RWPE2 (cell line): Measurements from ENCODE around the gene TMEM145.

ENCODE experiments used
- ATAC-seq: fragments of 200-7000 bp; cut with Tn5 transposase; 3 replicates; pipeline ENCODE4 v1.9.1; 2021; ENCODE audit warnings: low read depth
- DNase-seq: peaks from one replicate; pipeline ENCODE4 v3.0.0-alpha.2; 2020; ENCODE audit warnings: low spot score
- H3K27ac ChIP-seq: fragments of 450-650 bp; 2 replicates; pipeline ENCODE4 v1.5.1; 2017; ENCODE audit warnings: mild to moderate bottlenecking; ENCODE audit not compliant: poor library complexity, severe bottlenecking
- H3K27me3 ChIP-seq: fragments of 250-450 bp; sonication (Bioruptor Pico); 2 replicates; pipeline ENCODE4 v1.5.1; 2021; ENCODE audit warnings: mild to moderate bottlenecking, moderate library complexity; ENCODE audit not compliant: insufficient read depth, poor library complexity, severe bottlenecking
- H3K36me3 ChIP-seq: fragments of 250-450 bp; sonication (Bioruptor Pico); 2 replicates; pipeline ENCODE4 v1.5.1; 2020; ENCODE audit warnings: low read depth, mild to moderate bottlenecking, moderate library complexity
- H3K4me1 ChIP-seq: fragments of 250-450 bp; sonication (Bioruptor Pico); 2 replicates; pipeline ENCODE4 v1.5.1; 2021; ENCODE audit warnings: mild to moderate bottlenecking, moderate library complexity; ENCODE audit not compliant: insufficient read depth, poor library complexity, severe bottlenecking
- H3K4me3 ChIP-seq: fragments of 250-450 bp; sonication (Bioruptor Pico); 2 replicates; pipeline ENCODE4 v1.5.1; 2021; ENCODE audit warnings: mild to moderate bottlenecking, moderate library complexity; ENCODE audit not compliant: severe bottlenecking
- H3K9me3 ChIP-seq: fragments of 250-450 bp; sonication (Bioruptor Pico); 2 replicates; pipeline ENCODE4 v1.5.1; 2021; ENCODE audit warnings: mild to moderate bottlenecking, moderate library complexity; ENCODE audit not compliant: severe bottlenecking
- TF ChIP-seq, protein P1 (sequence below): fragments of 450-650 bp; IDR thresholded peaks from one replicate; pipeline ENCODE4 v1.5.1; 2017; ENCODE audit warnings: mild to moderate bottlenecking, moderate library complexity; ENCODE audit not compliant: poor library complexity, severe bottlenecking

Gene TMEM145

DNA sequence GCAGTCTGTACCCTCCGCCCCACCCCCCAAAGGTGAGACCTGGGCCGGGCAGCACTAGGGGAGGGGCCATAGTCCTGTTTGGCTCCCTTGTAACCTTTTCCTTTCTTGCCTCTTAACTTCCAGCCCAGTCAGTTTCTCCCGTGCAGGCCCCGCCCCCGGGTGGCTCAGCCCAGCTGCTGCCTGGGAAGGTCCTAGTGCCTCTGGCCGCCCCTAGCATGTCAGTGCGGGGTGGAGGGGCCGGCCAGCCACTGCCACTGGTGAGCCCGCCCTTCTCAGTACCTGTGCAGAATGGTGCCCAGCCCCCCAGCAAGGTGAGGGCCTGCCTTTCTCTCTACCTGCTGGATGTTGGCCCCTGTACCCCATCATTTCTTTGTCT is 21.7 kb upstream of the TMEM145 start:
- Histone ChIP-seq H3K27ac (no peak overlapping the region), H3K4me1 (no peaks in the 10 kb centered on the region), H3K9me3 (no peaks in the 10 kb centered on the region), H3K27me3 (no peaks in the 10 kb centered on the region), H3K36me3 (peaks cover 78% of the 10 kb centered on the region), H3K4me3 (no peak overlapping the region)
- TF ChIP-seq, protein P1, sequence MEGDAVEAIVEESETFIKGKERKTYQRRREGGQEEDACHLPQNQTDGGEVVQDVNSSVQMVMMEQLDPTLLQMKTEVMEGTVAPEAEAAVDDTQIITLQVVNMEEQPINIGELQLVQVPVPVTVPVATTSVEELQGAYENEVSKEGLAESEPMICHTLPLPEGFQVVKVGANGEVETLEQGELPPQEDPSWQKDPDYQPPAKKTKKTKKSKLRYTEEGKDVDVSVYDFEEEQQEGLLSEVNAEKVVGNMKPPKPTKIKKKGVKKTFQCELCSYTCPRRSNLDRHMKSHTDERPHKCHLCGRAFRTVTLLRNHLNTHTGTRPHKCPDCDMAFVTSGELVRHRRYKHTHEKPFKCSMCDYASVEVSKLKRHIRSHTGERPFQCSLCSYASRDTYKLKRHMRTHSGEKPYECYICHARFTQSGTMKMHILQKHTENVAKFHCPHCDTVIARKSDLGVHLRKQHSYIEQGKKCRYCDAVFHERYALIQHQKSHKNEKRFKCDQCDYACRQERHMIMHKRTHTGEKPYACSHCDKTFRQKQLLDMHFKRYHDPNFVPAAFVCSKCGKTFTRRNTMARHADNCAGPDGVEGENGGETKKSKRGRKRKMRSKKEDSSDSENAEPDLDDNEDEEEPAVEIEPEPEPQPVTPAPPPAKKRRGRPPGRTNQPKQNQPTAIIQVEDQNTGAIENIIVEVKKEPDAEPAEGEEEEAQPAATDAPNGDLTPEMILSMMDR, result no peak
- no peak for DNase-seq
- ATAC-seq, result 0 out of 3 replicates have a peak, but pooled peaks have one; percentile 7

GRCh38 chr19:42292042-42292960 is 20.8 kb upstream of the TMEM145 start:
- Histone ChIP-seq H3K27ac (no peak overlapping the region), H3K4me1 (no peaks in the 10 kb centered on the region), H3K4me3 (no peak overlapping the region), H3K9me3 (no peaks in the 10 kb centered on the region), H3K36me3 (peaks cover 77% of the 10 kb centered on the region), H3K27me3 (no peaks in the 10 kb centered on the region)
- TF ChIP-seq, protein P1, result no peak
- DNase-seq (no peak), ATAC-seq (no peak)

DNA sequence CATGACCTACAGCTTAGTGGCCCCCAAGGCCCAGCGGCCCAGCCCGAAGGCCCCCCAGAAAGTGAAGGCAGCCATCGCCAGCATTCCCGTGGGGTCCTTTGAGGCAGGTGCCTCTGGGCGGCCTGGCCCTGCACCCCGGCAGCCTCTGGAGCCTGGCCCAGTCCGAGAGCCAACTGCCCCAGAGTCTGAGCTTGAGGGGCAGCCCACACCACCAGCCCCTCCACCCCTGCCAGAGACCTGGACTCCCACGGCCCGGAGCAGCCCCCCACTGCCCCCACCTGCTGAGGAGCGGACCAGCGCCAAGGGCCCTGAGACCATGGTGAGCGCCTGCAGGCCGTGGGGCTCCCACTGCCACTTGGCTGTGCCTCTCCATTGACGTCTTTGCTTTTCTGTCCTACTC is 20.1 kb upstream of the TMEM145 start:
- TF ChIP-seq, protein P1, result no peak
- ATAC-seq, result no peak
- Histone ChIP-seq H3K27me3 (no peaks in the 10 kb centered on the region), H3K36me3 (peaks cover 71% of the 10 kb centered on the region), H3K4me1 (no peaks in the 10 kb centered on the region), H3K4me3 (no peak overlapping the region), H3K9me3 (no peaks in the 10 kb centered on the region), H3K27ac (no peak overlapping the region)
- no peak for DNase-seq

DNA sequence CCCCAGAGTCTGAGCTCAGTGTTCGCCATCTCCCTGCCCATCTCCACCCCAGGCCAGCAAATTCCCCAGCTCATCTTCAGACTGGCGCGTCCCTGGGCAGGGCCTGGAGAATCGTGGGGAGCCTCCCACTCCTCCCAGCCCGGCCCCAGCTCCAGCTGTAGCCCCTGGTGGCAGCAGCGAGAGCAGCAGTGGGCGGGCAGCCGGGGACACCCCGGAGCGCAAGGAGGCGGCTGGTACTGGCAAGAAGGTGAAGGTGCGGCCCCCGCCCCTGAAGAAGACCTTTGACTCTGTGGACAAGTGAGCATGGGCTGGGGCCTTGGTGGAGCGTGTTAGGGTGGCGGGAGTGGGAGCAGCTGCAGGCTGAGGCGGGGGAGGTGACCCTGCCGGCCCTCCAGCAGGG is 19.6 kb upstream of the TMEM145 start:
- no peak overlapping the region for H3K4me3 ChIP-seq
- peaks cover 66% of the 10 kb centered on the region for H3K36me3 ChIP-seq
- H3K4me1 ChIP-seq, result no peaks in the 10 kb centered on the region
- no peaks in the 10 kb centered on the region for H3K27me3 ChIP-seq
- TF ChIP-seq, protein P1, result no peak
- DNase-seq (no peak), ATAC-seq (no peak)
- H3K27ac ChIP-seq, result no peak overlapping the region
- H3K9me3 ChIP-seq, result no peaks in the 10 kb centered on the region

DNA sequence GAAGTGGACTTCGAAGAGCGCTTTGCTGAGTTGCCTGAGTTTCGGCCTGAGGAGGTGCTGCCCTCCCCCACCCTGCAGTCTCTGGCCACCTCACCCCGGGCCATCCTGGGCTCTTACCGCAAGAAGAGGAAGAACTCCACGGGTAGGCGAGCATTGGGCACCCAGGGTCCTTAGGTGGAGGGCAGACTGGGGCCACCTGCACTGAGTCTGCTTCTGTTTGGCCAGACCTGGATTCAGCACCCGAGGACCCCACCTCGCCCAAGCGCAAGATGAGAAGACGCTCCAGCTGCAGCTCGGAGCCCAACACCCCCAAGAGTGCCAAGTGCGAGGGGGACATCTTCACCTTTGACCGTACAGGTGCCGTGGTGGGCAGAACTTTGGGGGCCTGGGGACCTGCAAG is 19.2 kb upstream of the TMEM145 start:
- Histone ChIP-seq H3K9me3 (no peaks in the 10 kb centered on the region), H3K4me3 (no peak overlapping the region), H3K27ac (no peak overlapping the region), H3K27me3 (no peaks in the 10 kb centered on the region), H3K36me3 (peaks cover 64% of the 10 kb centered on the region), H3K4me1 (no peaks in the 10 kb centered on the region)
- TF ChIP-seq, protein P1, result no peak
- ATAC-seq, result no peak
- no peak for DNase-seq
